ENCODE data around the gene DEFB124. TPM values are rescaled to one million over a fixed set of nuclear protein-coding genes. Genes with fewer than 3 reads are reported as not detected.
"Not testable (repeated sequence)": the region's sequence is repeated elsewhere in the genome, so short reads cannot be mapped to it uniquely, and the experiment has no call there.

Gene DEFB124
- total RNA-seq, 3 donors from 2014 or later (not counting 1 experiment from before 2014, with no cell fraction given): not detected

DNA sequence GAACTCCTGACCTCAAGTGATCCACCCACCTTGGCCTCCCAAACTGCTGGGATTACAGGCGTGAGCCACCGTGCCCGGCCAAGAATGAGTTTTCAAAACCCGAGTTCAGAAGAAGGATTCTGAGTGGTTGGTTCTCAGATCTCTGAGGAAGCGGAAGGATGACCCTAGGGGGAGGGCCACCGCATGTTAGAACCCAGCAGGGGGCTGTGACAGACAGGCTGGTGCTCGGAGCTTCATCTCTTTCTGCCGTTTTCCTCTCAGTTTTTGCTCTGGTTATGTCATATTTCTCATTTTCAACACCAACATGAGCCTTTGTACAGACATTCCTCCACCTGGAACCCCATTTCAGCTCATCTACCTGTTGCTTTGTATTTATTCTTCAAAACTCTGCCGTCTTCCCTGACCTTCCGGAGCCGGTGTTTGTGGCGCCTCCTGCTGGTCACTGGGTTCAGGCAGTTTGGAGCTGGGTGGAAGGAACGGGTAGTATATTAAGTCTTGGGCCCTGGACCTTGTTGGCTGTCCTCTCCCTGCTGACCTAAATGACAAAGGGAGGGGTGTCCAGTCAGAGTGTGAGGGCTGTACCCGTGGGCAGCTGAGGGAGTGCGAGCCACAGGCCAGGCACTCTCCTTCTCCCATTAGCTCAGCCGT lies 34.8 kb downstream of the DEFB124 start, which contains the start of gene DEFB123:
DEFB123 (plus strand) TSS at position 621 of the 648 bp plus-strand sequence. CDS start 67 bp downstream, outside the sequence.
- Mint-ChIP-seq H3K9me3 (no peaks in the 10 kb centered on the region), H3K4me3 (no peak within 1 kb of the TSS), H3K27me3 (ENCODE audit: low read depth in 2 of 2) (peaks cover 6 to 17% of the 10 kb centered on the region in 2 donors), H3K36me3 (no peaks in the 10 kb centered on the region), H3K4me1 (no peaks in the 10 kb centered on the region), H3K27ac (no peak within 1 kb of the TSS)
- TF ChIP-seq, protein P1, sequence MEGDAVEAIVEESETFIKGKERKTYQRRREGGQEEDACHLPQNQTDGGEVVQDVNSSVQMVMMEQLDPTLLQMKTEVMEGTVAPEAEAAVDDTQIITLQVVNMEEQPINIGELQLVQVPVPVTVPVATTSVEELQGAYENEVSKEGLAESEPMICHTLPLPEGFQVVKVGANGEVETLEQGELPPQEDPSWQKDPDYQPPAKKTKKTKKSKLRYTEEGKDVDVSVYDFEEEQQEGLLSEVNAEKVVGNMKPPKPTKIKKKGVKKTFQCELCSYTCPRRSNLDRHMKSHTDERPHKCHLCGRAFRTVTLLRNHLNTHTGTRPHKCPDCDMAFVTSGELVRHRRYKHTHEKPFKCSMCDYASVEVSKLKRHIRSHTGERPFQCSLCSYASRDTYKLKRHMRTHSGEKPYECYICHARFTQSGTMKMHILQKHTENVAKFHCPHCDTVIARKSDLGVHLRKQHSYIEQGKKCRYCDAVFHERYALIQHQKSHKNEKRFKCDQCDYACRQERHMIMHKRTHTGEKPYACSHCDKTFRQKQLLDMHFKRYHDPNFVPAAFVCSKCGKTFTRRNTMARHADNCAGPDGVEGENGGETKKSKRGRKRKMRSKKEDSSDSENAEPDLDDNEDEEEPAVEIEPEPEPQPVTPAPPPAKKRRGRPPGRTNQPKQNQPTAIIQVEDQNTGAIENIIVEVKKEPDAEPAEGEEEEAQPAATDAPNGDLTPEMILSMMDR (IDR thresholded peaks at IDR 0.05): no peak
- H3K4me3 ChIP-seq (ENCODE audit: low read length): no peak within 1 kb of the TSS
- intact Hi-C loops (cut with micrococcal nuclease): no loop called here
- no peaks in the 10 kb centered on the region for H3K9me3 ChIP-seq (ENCODE audit: control insufficient read depth, insufficient read depth, low read length)
- H3K36me3 ChIP-seq (ENCODE audit: control insufficient read depth, insufficient read depth, low read length): no peaks in the 10 kb centered on the region
- DNase-seq (no peak), ATAC-seq (no peak)
- H3K27ac ChIP-seq (ENCODE audit: low read length): no peak within 1 kb of the TSS
- WGBS (ENCODE audit: insufficient coverage): 83% methylated on average over 16 of the region's 16 CpGs
- H3K27me3 ChIP-seq (ENCODE audit: control insufficient read depth, insufficient read depth, low read length): no peaks in the 10 kb centered on the region
- H3K4me1 ChIP-seq (ENCODE audit: control insufficient read depth, insufficient read depth, low read length): no peaks in the 10 kb centered on the region

DNA sequence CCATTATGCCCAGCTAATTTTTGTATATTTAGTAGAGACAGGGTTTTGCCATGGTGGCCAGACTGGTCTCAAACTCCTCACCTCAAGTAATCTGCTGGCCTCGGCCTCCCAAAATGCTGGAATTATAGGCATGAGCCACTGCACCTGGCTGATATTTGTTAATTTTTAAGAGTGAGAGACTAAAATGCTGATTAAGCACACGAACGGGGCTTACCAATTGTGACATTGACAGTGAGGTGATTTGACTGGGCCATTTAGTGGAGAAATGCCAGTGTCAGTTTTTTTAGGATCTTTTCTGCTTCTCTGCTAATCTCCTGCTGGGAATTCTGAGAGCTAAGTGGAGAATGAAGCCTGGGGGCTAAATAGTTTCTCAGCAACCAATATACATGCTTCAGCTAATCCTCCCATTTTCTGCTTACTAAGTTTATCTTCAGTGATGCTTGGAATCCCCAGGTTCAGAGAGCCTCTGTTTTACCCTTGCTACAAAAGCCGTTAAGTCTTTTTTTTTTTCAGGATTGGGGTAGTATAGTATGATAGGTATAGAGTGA lies 44.3 kb downstream of the DEFB124 start:
- H3K4me3 Mint-ChIP-seq: no peak overlapping the region
- Histone ChIP-seq H3K27me3 (ENCODE audit: control insufficient read depth, insufficient read depth, low read length) (peaks cover 2% of the 10 kb centered on the region), H3K4me3 (ENCODE audit: low read length) (no peak overlapping the region), H3K36me3 (ENCODE audit: control insufficient read depth, insufficient read depth, low read length) (no peaks in the 10 kb centered on the region), H3K9me3 (ENCODE audit: control insufficient read depth, insufficient read depth, low read length) (no peaks in the 10 kb centered on the region), H3K27ac (ENCODE audit: low read length) (no peak overlapping the region), H3K4me1 (ENCODE audit: control insufficient read depth, insufficient read depth, low read length) (no peaks in the 10 kb centered on the region)
- TF ChIP-seq, protein P1 (IDR thresholded peaks at IDR 0.05): no peak
- ATAC-seq: no peak
- no peak overlapping the region for H3K27ac Mint-ChIP-seq
- WGBS (ENCODE audit: insufficient coverage): 63% methylated on average over 4 of the region's 4 CpGs
- no peaks in the 10 kb centered on the region for H3K9me3 Mint-ChIP-seq
- no peaks in the 10 kb centered on the region for H3K4me1 Mint-ChIP-seq
- intact Hi-C loops (cut with micrococcal nuclease): no loop called here
- H3K36me3 Mint-ChIP-seq: no peaks in the 10 kb centered on the region
- DNase-seq: no peak
- peaks cover 5 to 11% of the 10 kb centered on the region in 2 donors for H3K27me3 Mint-ChIP-seq (ENCODE audit: low read depth in 2 of 2)

DNA sequence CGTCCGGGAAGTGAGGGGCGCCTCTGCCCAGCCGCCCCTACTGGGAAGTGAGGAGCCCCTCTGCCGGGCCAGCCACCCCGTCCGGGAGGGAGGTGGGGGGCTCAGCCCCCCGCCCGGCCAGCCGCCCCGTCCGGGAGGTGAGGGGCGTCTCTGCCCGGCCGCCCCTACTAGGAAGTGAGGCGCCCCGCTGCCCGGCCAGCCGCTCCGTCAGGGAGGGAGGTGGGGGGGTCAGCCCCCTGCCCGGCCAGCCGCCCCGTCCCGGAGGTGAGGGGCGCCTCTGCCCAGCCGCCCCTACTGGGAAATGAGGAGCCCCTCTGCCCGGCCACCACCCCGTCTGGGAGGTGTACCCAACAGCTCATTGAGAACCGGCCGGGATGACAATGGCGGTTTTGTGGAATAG lies 47.4 kb downstream of the DEFB124 start:
- H3K36me3 Mint-ChIP-seq; H3K4me3 ChIP-seq (ENCODE audit: low read length); H3K36me3 ChIP-seq (ENCODE audit: control insufficient read depth, insufficient read depth, low read length); H3K27ac Mint-ChIP-seq; H3K4me3 Mint-ChIP-seq; H3K4me1 Mint-ChIP-seq; intact Hi-C loops (cut with micrococcal nuclease); DNase-seq; H3K9me3 Mint-ChIP-seq; H3K27ac ChIP-seq (ENCODE audit: low read length); H3K27me3 ChIP-seq (ENCODE audit: control insufficient read depth, insufficient read depth, low read length); ATAC-seq; H3K4me1 ChIP-seq (ENCODE audit: control insufficient read depth, insufficient read depth, low read length); H3K9me3 ChIP-seq (ENCODE audit: control insufficient read depth, insufficient read depth, low read length): not testable (repeated sequence)
- H3K27me3 Mint-ChIP-seq (ENCODE audit: low read depth in 2 of 2): peaks cover 9 to 11% of the 10 kb centered on the region in 2 donors
- 98% methylated on average over 23 of the region's 31 CpGs for WGBS (ENCODE audit: insufficient coverage)

DNA sequence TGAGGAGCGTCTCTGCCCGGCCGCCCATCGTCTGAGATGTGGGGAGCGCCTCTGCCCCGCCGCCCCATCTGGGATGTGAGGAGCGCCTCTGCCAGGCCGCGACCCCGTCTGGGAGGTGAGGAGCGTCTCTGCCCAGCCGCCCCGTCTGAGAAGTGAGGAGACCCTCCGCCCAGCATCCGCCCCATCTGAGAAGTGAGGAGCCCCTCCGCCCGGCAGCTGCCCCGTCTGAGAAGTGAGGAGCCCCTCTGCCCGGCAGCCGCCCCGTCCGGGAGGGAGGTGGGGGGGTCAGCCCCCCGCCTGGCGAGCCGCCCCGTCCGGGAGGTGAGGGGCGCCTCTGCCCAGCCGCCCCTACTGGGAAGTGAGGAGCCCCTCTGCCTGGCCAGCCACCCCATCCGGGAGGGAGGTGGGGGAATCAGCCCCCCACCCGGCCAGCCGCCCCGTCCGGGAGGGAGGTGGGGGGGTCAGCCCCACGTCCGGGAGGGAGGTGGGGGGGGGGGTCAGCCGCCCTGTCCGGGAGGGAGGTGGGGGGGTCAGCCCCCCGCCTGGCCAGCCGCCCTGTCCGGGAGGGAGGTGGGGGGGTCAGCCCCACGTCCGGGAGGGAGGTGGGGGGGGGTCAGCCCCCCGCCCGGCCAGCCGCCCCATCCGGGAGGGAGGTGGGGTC lies 47.9 kb downstream of the DEFB124 start:
- H3K27ac Mint-ChIP-seq; H3K9me3 Mint-ChIP-seq; intact Hi-C loops (cut with micrococcal nuclease); H3K9me3 ChIP-seq (ENCODE audit: control insufficient read depth, insufficient read depth, low read length); H3K36me3 ChIP-seq (ENCODE audit: control insufficient read depth, insufficient read depth, low read length); H3K27ac ChIP-seq (ENCODE audit: low read length); H3K4me3 Mint-ChIP-seq; H3K4me1 Mint-ChIP-seq; H3K4me1 ChIP-seq (ENCODE audit: control insufficient read depth, insufficient read depth, low read length); ATAC-seq; H3K27me3 ChIP-seq (ENCODE audit: control insufficient read depth, insufficient read depth, low read length); H3K4me3 ChIP-seq (ENCODE audit: low read length); DNase-seq; H3K36me3 Mint-ChIP-seq: not testable (repeated sequence)
- H3K27me3 Mint-ChIP-seq (ENCODE audit: low read depth in 2 of 2): peaks cover 9 to 11% of the 10 kb centered on the region in 2 donors
- 89% methylated on average over 20 of the region's 48 CpGs for WGBS (ENCODE audit: insufficient coverage)

All from natural killer cell (primary cell).